Hepatocyte (in vitro differentiated cells): ENCODE results near the gene MRPL37.

Experiments used
- EZH2 ChIP-seq: fragments of 200-600 bp; sonication (generic); IDR thresholded peaks from 2 replicates; pipeline ENCODE4 v1.6.1; 2016; ENCODE audit warnings: antibody characterized with exemption, mild to moderate bottlenecking, borderline replicate concordance
- EZH2phosphoT487 ChIP-seq: fragments of 200-600 bp; sonication (generic); IDR thresholded peaks from one replicate; pipeline ENCODE4 v1.6.1; 2018; ENCODE audit warnings: antibody characterized with exemption, mild to moderate bottlenecking, low read depth, moderate library complexity; ENCODE audit not compliant: unreplicated experiment, severe bottlenecking
- TF ChIP-seq, protein P1 (sequence below): fragments of 200-600 bp; sonication (generic); IDR thresholded peaks from 2 replicates; pipeline ENCODE4 v1.5.1; 2016; ENCODE audit warnings: antibody characterized with exemption, mild to moderate bottlenecking; ENCODE audit not compliant: poor library complexity

DNA sequence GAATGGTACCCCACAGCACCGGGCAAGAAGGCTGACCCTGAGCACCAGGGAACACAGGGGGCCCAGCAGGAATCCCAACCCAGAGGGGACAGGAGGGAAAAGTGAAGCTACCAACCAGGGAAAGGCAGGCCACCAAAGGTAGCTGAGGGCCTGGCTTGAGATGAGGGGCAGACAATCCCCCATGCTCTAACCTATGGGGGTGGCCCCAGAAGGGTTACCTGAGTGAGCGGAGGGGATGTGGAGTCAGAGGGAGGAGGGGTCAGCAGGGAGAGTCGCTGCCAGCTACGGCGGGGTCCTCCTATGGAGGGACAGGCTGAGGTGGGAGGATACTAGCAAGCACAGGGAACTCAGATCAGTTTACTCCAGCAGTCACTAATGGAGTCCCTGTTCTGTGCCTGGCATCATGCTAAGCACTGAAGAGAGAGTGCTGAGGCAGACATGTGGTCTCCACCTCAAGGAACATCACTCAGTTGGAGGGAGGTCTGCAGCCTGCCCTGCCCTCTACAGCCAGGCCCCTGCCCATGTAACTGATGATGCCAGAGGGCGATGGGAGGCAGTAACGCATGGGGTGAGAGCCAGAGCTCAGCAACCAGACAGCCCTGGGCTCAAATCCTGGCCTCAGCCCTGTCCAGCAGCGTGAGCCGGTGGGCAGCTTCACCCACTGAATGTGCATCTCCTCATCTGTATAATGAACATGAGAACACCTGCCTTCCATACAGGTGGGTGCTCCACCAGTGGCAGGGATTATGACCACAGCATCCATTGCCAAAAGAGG lies 21.5 kb upstream of the MRPL37 start:
- TF ChIP-seq, protein P1, sequence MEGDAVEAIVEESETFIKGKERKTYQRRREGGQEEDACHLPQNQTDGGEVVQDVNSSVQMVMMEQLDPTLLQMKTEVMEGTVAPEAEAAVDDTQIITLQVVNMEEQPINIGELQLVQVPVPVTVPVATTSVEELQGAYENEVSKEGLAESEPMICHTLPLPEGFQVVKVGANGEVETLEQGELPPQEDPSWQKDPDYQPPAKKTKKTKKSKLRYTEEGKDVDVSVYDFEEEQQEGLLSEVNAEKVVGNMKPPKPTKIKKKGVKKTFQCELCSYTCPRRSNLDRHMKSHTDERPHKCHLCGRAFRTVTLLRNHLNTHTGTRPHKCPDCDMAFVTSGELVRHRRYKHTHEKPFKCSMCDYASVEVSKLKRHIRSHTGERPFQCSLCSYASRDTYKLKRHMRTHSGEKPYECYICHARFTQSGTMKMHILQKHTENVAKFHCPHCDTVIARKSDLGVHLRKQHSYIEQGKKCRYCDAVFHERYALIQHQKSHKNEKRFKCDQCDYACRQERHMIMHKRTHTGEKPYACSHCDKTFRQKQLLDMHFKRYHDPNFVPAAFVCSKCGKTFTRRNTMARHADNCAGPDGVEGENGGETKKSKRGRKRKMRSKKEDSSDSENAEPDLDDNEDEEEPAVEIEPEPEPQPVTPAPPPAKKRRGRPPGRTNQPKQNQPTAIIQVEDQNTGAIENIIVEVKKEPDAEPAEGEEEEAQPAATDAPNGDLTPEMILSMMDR: no peak
- TF ChIP-seq EZH2: no peak
- no peak for TF ChIP-seq EZH2phosphoT487
